Kidney glomerular epithelial cell (primary cell): ENCODE data around the gene TMEM259.

Experiments used
- DNase-seq: peaks from one replicate; lab custom pipeline; 2025; lab: John Stamatoyannopoulos, UW

TMEM259 gene

DNA sequence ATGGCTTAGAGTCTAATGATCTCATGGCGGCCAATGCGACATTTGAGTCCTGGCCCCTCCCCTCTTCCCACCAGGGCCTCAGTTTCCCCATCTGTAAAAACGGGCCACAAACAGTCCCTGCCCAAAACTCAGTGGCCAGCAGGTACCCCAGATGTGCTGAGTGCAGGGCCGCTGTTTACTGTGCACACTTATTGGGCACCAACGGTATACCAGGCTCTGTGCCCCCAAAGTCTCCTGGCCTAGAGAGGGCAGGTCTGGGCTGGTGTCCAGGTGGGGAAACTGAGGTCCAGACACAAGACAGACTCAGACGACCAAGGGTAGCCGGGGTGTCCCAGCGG, 60.4 kb downstream of the TMEM259 start:
- no peak for DNase-seq

DNA sequence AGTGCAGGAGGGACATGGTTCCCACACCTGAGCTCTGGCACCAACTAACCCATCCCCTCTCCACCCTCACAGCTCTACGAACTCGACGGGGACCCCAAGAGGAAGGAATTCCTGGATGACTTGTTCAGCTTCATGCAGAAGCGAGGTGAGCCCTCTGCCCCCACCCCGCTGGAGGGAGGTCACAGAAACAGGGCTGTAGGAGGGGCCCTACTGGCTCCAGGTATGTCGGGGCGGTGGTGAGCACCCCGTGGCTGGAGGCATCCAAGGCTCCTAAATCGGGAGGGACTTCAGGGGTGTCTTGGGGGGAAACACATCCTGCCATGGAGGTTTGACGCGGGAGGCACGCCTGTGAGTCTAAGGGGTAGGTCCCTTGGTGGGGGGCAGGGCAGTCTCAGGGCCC, 60.9 kb downstream of the TMEM259 start:
- DNase-seq: no peak
